Measurements from ENCODE around the gene SPDYA.
A peak's percentile ranks its signal among the peaks of the same experiment; 100 is the strongest.

The SPDYA gene

GRCh38 chr2:28768952-28769351 lies 41.7 kb upstream of the SPDYA start (continued):
- TF ChIP-seq, protein P1, sequence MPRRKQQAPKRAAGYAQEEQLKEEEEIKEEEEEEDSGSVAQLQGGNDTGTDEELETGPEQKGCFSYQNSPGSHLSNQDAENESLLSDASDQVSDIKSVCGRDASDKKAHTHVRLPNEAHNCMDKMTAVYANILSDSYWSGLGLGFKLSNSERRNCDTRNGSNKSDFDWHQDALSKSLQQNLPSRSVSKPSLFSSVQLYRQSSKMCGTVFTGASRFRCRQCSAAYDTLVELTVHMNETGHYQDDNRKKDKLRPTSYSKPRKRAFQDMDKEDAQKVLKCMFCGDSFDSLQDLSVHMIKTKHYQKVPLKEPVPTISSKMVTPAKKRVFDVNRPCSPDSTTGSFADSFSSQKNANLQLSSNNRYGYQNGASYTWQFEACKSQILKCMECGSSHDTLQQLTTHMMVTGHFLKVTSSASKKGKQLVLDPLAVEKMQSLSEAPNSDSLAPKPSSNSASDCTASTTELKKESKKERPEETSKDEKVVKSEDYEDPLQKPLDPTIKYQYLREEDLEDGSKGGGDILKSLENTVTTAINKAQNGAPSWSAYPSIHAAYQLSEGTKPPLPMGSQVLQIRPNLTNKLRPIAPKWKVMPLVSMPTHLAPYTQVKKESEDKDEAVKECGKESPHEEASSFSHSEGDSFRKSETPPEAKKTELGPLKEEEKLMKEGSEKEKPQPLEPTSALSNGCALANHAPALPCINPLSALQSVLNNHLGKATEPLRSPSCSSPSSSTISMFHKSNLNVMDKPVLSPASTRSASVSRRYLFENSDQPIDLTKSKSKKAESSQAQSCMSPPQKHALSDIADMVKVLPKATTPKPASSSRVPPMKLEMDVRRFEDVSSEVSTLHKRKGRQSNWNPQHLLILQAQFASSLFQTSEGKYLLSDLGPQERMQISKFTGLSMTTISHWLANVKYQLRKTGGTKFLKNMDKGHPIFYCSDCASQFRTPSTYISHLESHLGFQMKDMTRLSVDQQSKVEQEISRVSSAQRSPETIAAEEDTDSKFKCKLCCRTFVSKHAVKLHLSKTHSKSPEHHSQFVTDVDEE (CRISPR knock-in tag; IDR thresholded peaks at IDR 0.05): no peak
- TF ChIP-seq ESRRG (CRISPR knock-in tag; IDR thresholded peaks at IDR 0.05): no peak
- TF ChIP-seq ZFP30 (CRISPR knock-in tag; IDR thresholded peaks at IDR 0.05): no peak
- TF ChIP-seq ISL1 (CRISPR knock-in tag; IDR thresholded peaks at IDR 0.05): no peak

- no peak for ATAC-seq
- TF ChIP-seq ESRRG (CRISPR knock-in tag; IDR thresholded peaks at IDR 0.05) (no peak), SNAI2 (CRISPR knock-in tag; IDR thresholded peaks at IDR 0.05) (no peak), GLIS3 (CRISPR knock-in tag; IDR thresholded peaks at IDR 0.05) (no peak), TCF4 (CRISPR knock-in tag; IDR thresholded peaks at IDR 0.05; ENCODE audit: borderline replicate concordance) (no peak), ZFP3 (CRISPR knock-in tag; IDR thresholded peaks at IDR 0.05) (no peak), ZC3H10 (CRISPR knock-in tag; IDR thresholded peaks at IDR 0.05) (no peak), ZNF70 (CRISPR knock-in tag; IDR thresholded peaks at IDR 0.05) (peak; percentile 81)
- TF ChIP-seq, protein P2, sequence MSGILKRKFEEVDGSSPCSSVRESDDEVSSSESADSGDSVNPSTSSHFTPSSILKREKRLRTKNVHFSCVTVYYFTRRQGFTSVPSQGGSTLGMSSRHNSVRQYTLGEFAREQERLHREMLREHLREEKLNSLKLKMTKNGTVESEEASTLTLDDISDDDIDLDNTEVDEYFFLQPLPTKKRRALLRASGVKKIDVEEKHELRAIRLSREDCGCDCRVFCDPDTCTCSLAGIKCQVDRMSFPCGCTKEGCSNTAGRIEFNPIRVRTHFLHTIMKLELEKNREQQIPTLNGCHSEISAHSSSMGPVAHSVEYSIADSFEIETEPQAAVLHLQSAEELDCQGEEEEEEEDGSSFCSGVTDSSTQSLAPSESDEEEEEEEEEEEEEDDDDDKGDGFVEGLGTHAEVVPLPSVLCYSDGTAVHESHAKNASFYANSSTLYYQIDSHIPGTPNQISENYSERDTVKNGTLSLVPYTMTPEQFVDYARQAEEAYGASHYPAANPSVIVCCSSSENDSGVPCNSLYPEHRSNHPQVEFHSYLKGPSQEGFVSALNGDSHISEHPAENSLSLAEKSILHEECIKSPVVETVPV (CRISPR knock-in tag; IDR thresholded peaks at IDR 0.05): no peak
These were observed 38.3 kb upstream of the SPDYA start for GRCh38 chr2:28772351-28772750.

- TF ChIP-seq ISL1 (CRISPR knock-in tag; IDR thresholded peaks at IDR 0.05) (no peak), ESRRG (CRISPR knock-in tag; IDR thresholded peaks at IDR 0.05) (no peak), SNAI2 (CRISPR knock-in tag; IDR thresholded peaks at IDR 0.05) (no peak), ZFP30 (CRISPR knock-in tag; IDR thresholded peaks at IDR 0.05) (no peak), TOX (CRISPR knock-in tag; IDR thresholded peaks at IDR 0.05; ENCODE audit: borderline replicate concordance) (no peak), TCF4 (CRISPR knock-in tag; IDR thresholded peaks at IDR 0.05; ENCODE audit: borderline replicate concordance) (no peak), PATZ1 (CRISPR knock-in tag; IDR thresholded peaks at IDR 0.05; ENCODE audit: borderline replicate concordance) (no peak), BACH2 (CRISPR knock-in tag; IDR thresholded peaks at IDR 0.05; ENCODE audit: borderline replicate concordance) (no peak), CREB5 (CRISPR knock-in tag; IDR thresholded peaks at IDR 0.05; ENCODE audit: low read depth) (no peak), ZFP3 (CRISPR knock-in tag; IDR thresholded peaks at IDR 0.05) (no peak), GLIS3 (CRISPR knock-in tag; IDR thresholded peaks at IDR 0.05) (no peak), ZC3H10 (CRISPR knock-in tag; IDR thresholded peaks at IDR 0.05) (no peak)
- TF ChIP-seq, protein P1 (CRISPR knock-in tag; IDR thresholded peaks at IDR 0.05): no peak
- TF ChIP-seq, protein P2 (CRISPR knock-in tag; IDR thresholded peaks at IDR 0.05): no peak
- no peak for ATAC-seq
These were observed 34.2 kb upstream of the SPDYA start for GRCh38 chr2:28776471-28776870.

Data from SK-N-SH treated with all-trans-retinoic acid at 6 μM for 48 hours (cell line).